Hepatocyte (in vitro differentiated cells): ENCODE data around the gene FAM9C.

Source experiments
- CTCF ChIP-seq: fragments of 200-600 bp; sonication (generic); IDR thresholded peaks from 2 replicates; pipeline ENCODE4 v1.5.1; 2016; ENCODE audit warnings: antibody characterized with exemption, mild to moderate bottlenecking; ENCODE audit not compliant: poor library complexity
- EZH2 ChIP-seq: fragments of 200-600 bp; sonication (generic); IDR thresholded peaks from 2 replicates; pipeline ENCODE4 v1.6.1; 2016; ENCODE audit warnings: antibody characterized with exemption, mild to moderate bottlenecking, borderline replicate concordance

DNA sequence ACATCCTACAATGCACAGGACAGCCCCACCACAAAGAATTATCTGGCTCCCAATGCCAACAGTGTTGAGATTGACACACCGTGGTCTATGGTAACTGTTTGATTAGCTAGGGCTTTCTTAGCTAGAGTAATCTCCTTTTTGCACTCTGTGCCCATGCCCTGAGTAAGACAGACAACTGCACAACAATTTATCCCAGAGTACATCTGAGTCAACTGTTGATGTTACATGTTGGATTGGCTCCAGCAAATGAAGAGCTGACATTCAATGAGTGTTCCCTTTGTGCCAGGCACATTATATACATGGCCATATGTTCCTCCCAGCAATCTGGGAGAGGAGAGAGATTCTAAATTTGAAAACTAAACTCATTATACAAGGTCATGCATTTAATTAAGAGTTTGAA lies 3.9 kb upstream of the FAM9C start:
- TF ChIP-seq CTCF, result no peak
- no peak for TF ChIP-seq EZH2
